Mesenchymal stem cell (in vitro differentiated cells and primary cell): ENCODE results near the gene MRPL4.
A peak's percentile ranks its signal among the peaks of the same experiment; 100 is the strongest.

Experiments used
- DNase-seq: peaks from one replicate; pipeline ENCODE4 v3.0.0-alpha.2; 2013
- H2AFZ ChIP-seq: one replicate; pipeline ENCODE4 v1.6.1; 2013; ENCODE audit warnings: low read depth, mild to moderate bottlenecking, control low read depth, inconsistent platforms, low read length, moderate library complexity
- H2AK5ac ChIP-seq: 2 replicates; pipeline ENCODE4 v1.6.1; 2013; ENCODE audit warnings: low read length, moderate library complexity, mild to moderate bottlenecking, inconsistent platforms; ENCODE audit not compliant: severe bottlenecking
- H2BK120ac ChIP-seq: one replicate; pipeline ENCODE4 v1.6.1; 2013; ENCODE audit warnings: low read depth, mild to moderate bottlenecking, inconsistent platforms, low read length, moderate library complexity
- H2BK12ac ChIP-seq, 2 experiments: one replicate each; pipeline ENCODE4 v1.6.1; 2013; ENCODE audit warnings: inconsistent platforms in 2 of 2, low read length in 2 of 2, mild to moderate bottlenecking in 2 of 2, moderate library complexity in 2 of 2, control low read depth in 1 of 2
- H2BK15ac ChIP-seq: one replicate; pipeline ENCODE4 v1.6.1; 2013; ENCODE audit warnings: mild to moderate bottlenecking, low read depth, inconsistent platforms; ENCODE audit not compliant: poor library complexity, severe bottlenecking
- H2BK5ac ChIP-seq: 2 replicates; pipeline ENCODE4 v1.6.1; 2013; ENCODE audit warnings: low read depth, mild to moderate bottlenecking, low read length, control low read depth, inconsistent platforms; ENCODE audit not compliant: poor library complexity, severe bottlenecking
- H3K14ac ChIP-seq, 2 experiments: one replicate each; pipeline ENCODE4 v1.6.1; 2013; ENCODE audit warnings: inconsistent platforms in 2 of 2, low read length in 2 of 2, control low read depth in 1 of 2, mild to moderate bottlenecking in 1 of 2, moderate library complexity in 1 of 2
- H3K18ac ChIP-seq, 2 experiments: one replicate each; pipeline ENCODE4 v1.6.1; 2013; ENCODE audit warnings: inconsistent platforms in 2 of 2, low read length in 2 of 2, control low read depth in 1 of 2, low read depth in 1 of 2, mild to moderate bottlenecking in 1 of 2
- H3K23ac ChIP-seq, 2 experiments: one replicate each; pipeline ENCODE4 v1.6.1; 2013; ENCODE audit warnings: inconsistent platforms in 2 of 2, low read length in 2 of 2, mild to moderate bottlenecking in 2 of 2, moderate library complexity in 2 of 2, control low read depth in 1 of 2
- H3K27ac ChIP-seq: 2 replicates; pipeline ENCODE4 v1.5.1; 2013; ENCODE audit warnings: mild to moderate bottlenecking, moderate library complexity, low read length, control low read depth, inconsistent platforms; ENCODE audit not compliant: poor library complexity, severe bottlenecking
- H3K27me3 ChIP-seq, 2 experiments: 2 replicates each; pipeline versions ENCODE4 v1.6.1 to v1.7.0; 2013; ENCODE audit warnings: low read length in 2 of 2, mild to moderate bottlenecking in 2 of 2, moderate library complexity in 2 of 2, control low read depth in 1 of 2, inconsistent platforms in 1 of 2; ENCODE audit not compliant: control insufficient read depth in 1 of 2, insufficient read depth in 1 of 2
- H3K36me3 ChIP-seq, 2 experiments: 2 replicates each; pipeline versions ENCODE4 v1.6.1 to v1.7.0; 2013; ENCODE audit warnings: low read length in 2 of 2, control low read depth in 1 of 2, inconsistent platforms in 1 of 2, low read depth in 1 of 2, mild to moderate bottlenecking in 1 of 2; ENCODE audit not compliant: insufficient read depth in 2 of 2, control insufficient read depth in 1 of 2
- H3K4ac ChIP-seq, 2 experiments: one replicate each; pipeline ENCODE4 v1.6.1; 2013; ENCODE audit warnings: inconsistent platforms in 2 of 2, low read length in 2 of 2, mild to moderate bottlenecking in 2 of 2, moderate library complexity in 2 of 2, control low read depth in 1 of 2, low read depth in 1 of 2
- H3K4me1 ChIP-seq: 2 replicates; pipeline ENCODE4 v1.6.1; 2013; ENCODE audit warnings: low read depth, low read length, control low read depth; ENCODE audit not compliant: control insufficient read depth, insufficient read depth
- H3K4me2 ChIP-seq: 2 replicates; pipeline ENCODE4 v1.6.1; 2013; ENCODE audit warnings: low read length, mild to moderate bottlenecking, inconsistent platforms; ENCODE audit not compliant: poor library complexity, severe bottlenecking
- H3K4me3 ChIP-seq, 2 experiments: 2 replicates each; pipeline versions ENCODE4 v1.5.1 to v1.7.0; 2013; ENCODE audit warnings: low read length in 2 of 2, mild to moderate bottlenecking in 2 of 2, control low read depth in 1 of 2, low read depth in 1 of 2; ENCODE audit not compliant: insufficient read depth in 1 of 2
- H3K79me1 ChIP-seq: replicated peaks from 2 replicates; pipeline ENCODE4 v1.6.1; 2013; ENCODE audit warnings: mild to moderate bottlenecking, control low read depth, low read length, inconsistent platforms; ENCODE audit not compliant: poor library complexity, severe bottlenecking
- H3K9ac ChIP-seq: 2 replicates; pipeline ENCODE4 v1.7.0; 2013; ENCODE audit warnings: mild to moderate bottlenecking, low read length, moderate library complexity
- H3K9me3 ChIP-seq: 2 replicates; pipeline ENCODE4 v1.7.0; 2013; ENCODE audit warnings: mild to moderate bottlenecking, low read length; ENCODE audit not compliant: control insufficient read depth
- H4K8ac ChIP-seq: one replicate; pipeline ENCODE4 v1.6.1; 2013; ENCODE audit warnings: inconsistent platforms, mild to moderate bottlenecking, low read length, moderate library complexity
- H4K91ac ChIP-seq: one replicate; pipeline ENCODE4 v1.6.1; 2013; ENCODE audit warnings: mild to moderate bottlenecking, low read length, inconsistent platforms
- WGBS: methylation state at CpG from one replicate; pipeline ENCODE4 v1.1.7; 2013; ENCODE audit warnings: mixed read lengths; 5-methylcytosine and 5-hydroxymethylcytosine counted together

Gene MRPL4

GRCh38 chr19:10289836-10290356 is 37.9 kb downstream of the MRPL4 start, which contains the start of gene ICAM5:
TSS of gene ICAM5 (plus strand) at chr19:10289952. CDS start at chr19:10290044, 92 bp downstream.
- Histone ChIP-seq H3K36me3 (peaks cover 8 to 14% of the 10 kb centered on the region in 2 experiments), H3K79me1 (no peaks in the 10 kb centered on the region), H3K9me3 (peaks cover 9% of the 10 kb centered on the region), H3K4me1 (peaks cover 56% of the 10 kb centered on the region), H3K9ac (no peak within 1 kb of the TSS), H3K14ac (no peak within 1 kb of the TSS), H4K8ac (no peak within 1 kb of the TSS), H3K4me2 (peak within 1 kb of the TSS; percentile 78), H2AFZ (peak within 1 kb of the TSS; percentile 18), H2BK12ac (peak within 1 kb of the TSS in 1 of 2 experiments; percentile 11), H3K27ac (no peak within 1 kb of the TSS), H2AK5ac (no peak within 1 kb of the TSS), H3K4ac (no peak within 1 kb of the TSS), H3K23ac (peak within 1 kb of the TSS in 1 of 2 experiments; percentile 92), H3K27me3 (peaks cover 79 to 89% of the 10 kb centered on the region in 2 experiments), H4K91ac (no peak within 1 kb of the TSS), H2BK15ac (peak within 1 kb of the TSS; percentile 31), H3K4me3 (peak within 1 kb of the TSS; percentile 43 to 56), H2BK120ac (no peak within 1 kb of the TSS), H3K18ac (peak within 1 kb of the TSS in 1 of 2 experiments; percentile 50), H2BK5ac (no peak within 1 kb of the TSS)
- WGBS = 4% methylated on average over 45 of the region's 45 CpGs
- DNase-seq = no peak

GRCh38 chr19:10290357-10290875 is 38.4 kb downstream of the MRPL4 start:
- Histone ChIP-seq H3K4me3 (peak overlapping the region; percentile 17 to 56), H3K27me3 (peaks cover 84 to 94% of the 10 kb centered on the region in 2 experiments), H3K14ac (no peak overlapping the region), H3K27ac (no peak overlapping the region), H4K91ac (no peak overlapping the region), H4K8ac (no peak overlapping the region), H2BK120ac (no peak overlapping the region), H2BK12ac (no peak overlapping the region), H2BK15ac (no peak overlapping the region), H3K4ac (no peak overlapping the region), H3K9ac (no peak overlapping the region), H3K4me2 (peak overlapping the region; percentile 78), H3K23ac (peak overlapping the region in 1 of 2 experiments; percentile 92), H3K18ac (no peak overlapping the region), H3K9me3 (peaks cover 9% of the 10 kb centered on the region), H3K79me1 (no peaks in the 10 kb centered on the region), H3K36me3 (peaks cover 3 to 9% of the 10 kb centered on the region in 2 experiments), H3K4me1 (peaks cover 59% of the 10 kb centered on the region), H2AK5ac (no peak overlapping the region), H2AFZ (no peak overlapping the region), H2BK5ac (no peak overlapping the region)
- under 1% methylated on average over 30 of the region's 30 CpGs for WGBS
- no peak for DNase-seq

GRCh38 chr19:10290876-10291553 is 39.0 kb downstream of the MRPL4 start:
- Histone ChIP-seq H3K4me1 (peaks cover 64% of the 10 kb centered on the region), H3K23ac (peak overlapping the region in 1 of 2 experiments; percentile 92), H2BK12ac (no peak overlapping the region), H3K18ac (peak overlapping the region in 1 of 2 experiments; percentile 22), H3K36me3 (peaks cover 3% of the 10 kb centered on the region in 2 experiments), H2BK15ac (no peak overlapping the region), H3K4me3 (peak overlapping the region; percentile 44 to 56), H3K27me3 (peaks cover 90 to 97% of the 10 kb centered on the region in 2 experiments), H2BK120ac (no peak overlapping the region), H4K91ac (no peak overlapping the region), H4K8ac (no peak overlapping the region), H2BK5ac (no peak overlapping the region), H3K9ac (no peak overlapping the region), H3K9me3 (peaks cover 9% of the 10 kb centered on the region), H3K4me2 (peak overlapping the region; percentile 78), H3K79me1 (no peaks in the 10 kb centered on the region), H3K27ac (no peak overlapping the region), H3K4ac (no peak overlapping the region), H3K14ac (no peak overlapping the region), H2AFZ (no peak overlapping the region), H2AK5ac (no peak overlapping the region)
- peak; percentile 68 for DNase-seq
- 2% methylated on average over 46 of the region's 57 CpGs for WGBS

- H4K8ac ChIP-seq = peak overlapping the region; percentile 39
- no peak for DNase-seq
- H3K9ac ChIP-seq = no peak overlapping the region
- peak overlapping the region; percentile 52 for H2BK15ac ChIP-seq
- no peaks in the 10 kb centered on the region for H3K79me1 ChIP-seq
- H4K91ac ChIP-seq = no peak overlapping the region
- H2BK120ac ChIP-seq = no peak overlapping the region
- peaks cover 9% of the 10 kb centered on the region for H3K9me3 ChIP-seq
- peak overlapping the region; percentile 22 to 24 for H3K18ac ChIP-seq
- H3K4me1 ChIP-seq = peaks cover 69% of the 10 kb centered on the region
- no peak overlapping the region for H2AK5ac ChIP-seq
- H3K36me3 ChIP-seq = peaks cover 0 to 3% of the 10 kb centered on the region in 2 experiments
- H2BK12ac ChIP-seq = no peak overlapping the region
- H3K14ac ChIP-seq = peak overlapping the region in 1 of 2 experiments; percentile 18
- H3K4ac ChIP-seq = no peak overlapping the region
- peaks cover 95 to 97% of the 10 kb centered on the region in 2 experiments for H3K27me3 ChIP-seq
- no peak overlapping the region for H2AFZ ChIP-seq
- no peak overlapping the region for H2BK5ac ChIP-seq
- H3K4me3 ChIP-seq = peak overlapping the region; percentile 44 to 56
- no peak overlapping the region for H3K27ac ChIP-seq
- H3K4me2 ChIP-seq = peak overlapping the region; percentile 78
- H3K23ac ChIP-seq = peak overlapping the region in 1 of 2 experiments; percentile 38
- 8% methylated on average over 49 of the region's 49 CpGs for WGBS
These were observed 39.7 kb downstream of the MRPL4 start for GRCh38 chr19:10291554-10292205.
